KBM-7 (cell line): ENCODE measurements around the gene SHISA5.

Experiments
- DNase-seq: peaks from one replicate; pipeline ENCODE4 v3.0.0-alpha.2; 2015
- in situ Hi-C: fragments of 300-500 bp; cut with MboI; formaldehyde crosslinking; loops from 2 replicates; pipeline ENCODE4 v1.14.3; 2020; ENCODE audit warnings: low sequenced_read_pairs, low pct_unique_long_range_greater_than_20kb, mixed read lengths

SHISA5 gene

DNA sequence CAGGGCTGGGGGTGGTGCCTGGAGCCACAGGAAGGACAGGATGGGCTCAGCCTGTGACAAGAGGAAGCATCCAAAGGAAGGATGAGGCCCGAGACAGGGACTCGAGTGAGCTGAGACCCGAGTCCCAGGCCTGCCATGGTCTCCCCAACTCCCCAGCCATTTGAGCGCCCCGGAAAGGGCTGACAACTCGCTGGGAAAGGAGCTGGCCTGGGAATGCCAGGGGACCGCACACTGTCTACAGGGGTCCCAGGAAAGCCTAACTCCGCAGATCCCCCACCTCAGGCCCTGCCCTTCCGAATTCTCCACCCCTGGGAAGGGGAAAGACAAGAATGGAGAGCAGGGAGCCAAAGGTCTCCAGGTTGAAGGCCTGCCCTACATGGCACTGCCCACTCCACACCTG lies 21.0 kb upstream of the SHISA5 start:
- DNase-seq: no peak
- in situ Hi-C loops: no loop called here

DNA sequence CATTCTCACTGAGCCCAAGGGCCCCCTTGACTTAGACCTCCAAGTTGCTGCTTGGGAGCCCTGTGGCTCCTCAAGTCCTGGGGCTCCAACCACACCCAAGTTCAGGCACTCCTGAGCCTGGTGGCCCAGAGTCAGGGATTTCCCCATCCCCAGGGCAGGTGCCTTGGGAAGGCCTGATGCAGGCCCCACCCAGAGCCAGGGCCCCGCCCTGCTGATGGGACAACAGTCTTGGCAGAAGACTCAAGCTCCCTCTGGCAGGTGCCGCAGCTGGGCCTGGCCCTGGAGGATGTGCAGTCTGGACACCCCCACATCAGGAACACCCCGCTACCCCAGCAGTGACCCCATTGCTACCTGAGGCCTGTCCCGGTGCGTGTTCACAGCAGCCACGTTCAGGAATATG lies 17.7 kb upstream of the SHISA5 start:
- no peak for DNase-seq
- in situ Hi-C loops: no loop called here

DNA sequence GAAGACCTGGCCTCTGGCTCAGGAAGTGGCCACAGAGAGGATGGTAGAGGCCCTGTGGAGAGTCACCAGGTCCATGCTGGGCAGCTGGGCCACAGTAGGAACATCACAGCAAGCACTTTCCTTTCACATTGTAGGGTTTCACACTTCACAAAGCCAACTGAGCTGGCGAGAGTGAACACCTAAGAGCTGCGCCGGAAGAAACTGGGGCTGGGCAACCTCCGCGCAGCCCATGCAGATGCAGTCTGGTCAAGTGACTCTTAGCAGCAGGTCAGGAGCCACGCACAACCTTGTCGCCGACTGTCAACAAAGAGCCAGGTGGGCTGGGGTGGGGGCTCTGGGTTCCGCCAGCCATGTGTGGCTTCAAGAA lies 15.3 kb upstream of the SHISA5 start:
- in situ Hi-C loops: no loop called here
- DNase-seq: no peak

DNA sequence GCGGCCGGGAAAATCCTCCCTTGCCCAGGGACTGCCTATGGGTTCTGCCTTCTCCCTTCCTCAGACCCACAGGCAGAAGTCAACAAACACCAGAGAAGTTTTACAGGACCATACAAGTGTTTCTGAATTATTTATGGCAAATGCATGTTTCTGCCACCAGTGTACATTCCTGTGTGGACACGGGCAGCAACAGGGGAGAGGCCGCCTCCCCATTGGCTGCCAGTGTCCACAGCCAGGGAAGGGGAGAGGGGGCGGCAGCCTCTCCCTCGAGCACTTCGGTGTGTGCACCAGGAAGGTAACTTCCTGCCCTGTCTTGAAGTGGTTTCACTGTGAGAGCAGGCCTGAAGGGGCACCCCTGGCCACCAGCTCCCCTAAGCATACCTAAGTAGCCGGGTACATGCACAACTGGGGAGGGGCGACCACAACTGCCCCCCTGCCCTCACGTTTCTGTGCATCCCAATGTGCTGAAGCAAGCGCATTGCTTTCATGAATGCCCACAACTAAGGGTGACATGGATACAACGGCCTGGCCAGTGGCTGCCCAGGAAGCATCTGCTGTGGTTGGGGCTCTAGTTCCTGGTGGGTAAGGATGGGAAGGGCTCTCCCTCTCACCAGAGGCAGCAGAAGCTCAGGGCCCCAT lies 14.8 kb upstream of the SHISA5 start:
- in situ Hi-C loops: no loop called here
- DNase-seq: no peak

DNA sequence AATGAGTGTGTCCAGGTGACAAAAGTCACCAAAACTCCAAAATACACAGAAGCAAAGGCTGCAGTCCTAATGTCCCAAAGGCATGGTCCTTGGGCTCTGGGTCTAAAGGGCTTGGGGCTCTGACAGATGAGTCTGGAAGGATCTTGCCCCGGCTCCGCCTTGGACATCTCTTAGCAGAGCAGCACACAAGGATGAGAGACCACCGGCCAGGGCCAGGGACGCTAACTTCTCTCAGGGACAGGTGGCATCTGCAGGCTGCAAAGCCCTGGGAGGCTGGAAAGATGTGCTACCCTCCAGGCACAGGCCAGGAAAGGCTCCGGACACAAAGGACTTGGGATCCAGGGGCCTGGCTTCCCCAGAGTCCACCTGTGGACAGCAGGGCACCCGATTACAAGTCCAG lies 14.1 kb upstream of the SHISA5 start:
- no peak for DNase-seq
- in situ Hi-C loops: no loop called here

DNA sequence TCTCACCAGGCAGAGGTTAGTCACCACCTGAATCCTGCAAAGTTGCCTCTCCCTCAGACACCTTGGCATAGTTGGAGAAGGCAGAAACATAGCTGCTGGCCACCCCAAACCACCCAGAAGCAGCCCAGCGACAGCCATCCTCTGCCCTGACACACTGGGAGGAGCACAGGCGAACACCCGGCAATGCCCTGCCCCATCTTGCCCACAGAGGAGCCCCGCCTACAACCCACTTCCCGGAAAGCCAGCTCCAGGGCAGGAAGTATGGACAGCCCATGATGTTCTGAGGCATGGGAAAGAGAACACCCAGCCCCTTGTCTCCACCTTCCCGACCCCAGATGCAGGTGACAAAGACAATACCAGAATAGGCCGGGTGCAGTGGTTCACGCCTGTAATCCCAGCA lies 12.6 kb upstream of the SHISA5 start:
- in situ Hi-C loops: no loop called here
- no peak for DNase-seq

DNA sequence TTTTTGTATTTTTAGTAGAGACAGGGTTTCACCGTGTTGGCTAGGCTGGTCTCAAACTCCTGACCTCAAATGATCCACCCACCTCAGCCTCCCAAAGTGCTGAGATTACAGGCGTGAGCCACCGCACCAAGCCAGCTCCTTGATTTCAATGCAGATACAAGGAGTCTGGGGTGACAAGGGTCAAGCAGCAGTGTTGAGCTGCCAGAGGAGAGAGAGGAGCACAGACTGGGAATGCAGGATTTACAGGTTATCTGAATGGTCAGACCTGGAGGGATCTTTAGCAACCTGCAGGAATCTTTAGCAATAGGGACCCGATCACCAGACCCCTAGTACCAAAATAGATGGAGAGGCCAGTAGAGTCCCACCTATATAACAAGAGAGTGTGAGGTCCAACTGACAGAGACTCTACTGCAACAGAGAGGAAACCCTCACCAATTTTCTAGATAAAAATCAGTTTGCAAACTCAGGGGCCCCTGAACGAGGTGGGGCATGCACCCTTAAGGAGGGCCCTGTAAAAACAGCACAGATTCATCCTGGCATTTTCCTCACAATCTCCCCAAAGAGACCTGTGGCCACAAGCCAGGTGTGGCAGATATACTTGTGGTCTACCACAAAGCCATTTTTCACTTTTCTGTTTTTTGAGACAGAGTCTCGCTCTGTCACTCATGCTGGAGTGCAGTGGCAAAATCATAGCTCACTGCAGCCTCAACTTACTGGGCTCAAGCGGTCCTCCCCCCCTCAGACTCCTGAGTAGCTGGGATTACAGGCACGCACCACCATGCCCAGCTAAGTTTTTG lies 10.7 kb upstream of the SHISA5 start:
- DNase-seq: no peak

DNA sequence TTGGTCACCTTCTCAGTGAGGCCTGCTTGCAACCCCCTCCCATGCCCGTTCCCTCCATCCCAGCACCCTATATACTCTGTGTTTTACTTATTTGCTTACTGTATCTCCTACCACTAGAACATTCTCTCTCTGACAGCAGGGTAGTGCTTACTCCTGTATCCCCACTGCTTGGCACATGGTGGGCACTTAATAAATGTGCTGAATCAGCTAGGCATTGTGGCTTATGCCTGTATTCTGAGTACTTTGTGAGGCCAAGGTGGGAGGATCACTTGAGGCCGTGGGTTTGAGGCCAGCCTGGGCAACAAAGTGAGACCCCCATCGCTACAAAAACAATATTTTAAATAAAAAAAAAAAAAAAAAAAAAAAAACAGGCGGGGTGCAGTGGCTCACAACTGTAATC lies 7.6 kb upstream of the SHISA5 start:
- in situ Hi-C loops: no loop called here
- no peak for DNase-seq

More for the DNA sequence above, 10.7 kb upstream of the SHISA5 start:
- in situ Hi-C loops: no loop called here

DNA sequence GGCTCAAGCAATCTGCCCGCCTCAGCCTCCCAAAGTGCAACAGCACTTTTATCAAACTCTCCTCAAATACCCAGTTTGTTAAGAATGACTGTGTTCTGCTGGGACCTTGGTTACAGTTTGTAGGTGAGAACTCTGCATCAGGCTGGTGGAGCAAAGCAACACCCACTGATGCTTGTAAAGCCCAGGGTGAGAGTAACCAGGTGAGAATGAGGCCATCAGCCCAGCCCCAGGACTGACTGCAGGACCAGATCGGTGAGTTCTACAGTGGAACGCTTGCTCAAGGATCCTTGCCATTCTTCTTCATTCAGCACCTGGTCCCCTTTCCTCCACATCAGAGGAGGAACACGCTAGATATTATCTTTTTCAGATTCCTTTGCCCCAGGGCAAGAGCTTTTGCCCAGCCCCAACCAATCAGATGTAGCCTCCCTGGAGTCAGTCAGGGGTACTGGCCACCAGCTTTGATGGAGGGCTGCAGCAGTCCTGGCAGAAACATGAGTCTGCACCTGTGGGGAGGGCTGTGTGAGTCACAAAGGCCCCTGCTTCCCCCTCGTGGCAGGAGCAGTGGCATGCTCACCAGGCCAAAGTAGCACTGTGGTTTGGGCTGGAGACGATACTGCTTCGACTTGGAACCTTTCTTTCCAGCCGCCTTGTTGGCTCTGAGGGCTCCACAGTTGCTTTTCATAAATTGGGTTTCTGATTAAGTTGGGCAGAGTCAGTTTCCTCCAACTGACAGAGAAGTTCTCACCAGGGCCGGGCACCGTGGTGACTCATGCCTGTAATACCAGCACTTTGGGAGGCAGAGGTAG lies 3.5 kb upstream of the SHISA5 start:
- peak; percentile 77 for DNase-seq
- in situ Hi-C loops: no loop called here

DNA sequence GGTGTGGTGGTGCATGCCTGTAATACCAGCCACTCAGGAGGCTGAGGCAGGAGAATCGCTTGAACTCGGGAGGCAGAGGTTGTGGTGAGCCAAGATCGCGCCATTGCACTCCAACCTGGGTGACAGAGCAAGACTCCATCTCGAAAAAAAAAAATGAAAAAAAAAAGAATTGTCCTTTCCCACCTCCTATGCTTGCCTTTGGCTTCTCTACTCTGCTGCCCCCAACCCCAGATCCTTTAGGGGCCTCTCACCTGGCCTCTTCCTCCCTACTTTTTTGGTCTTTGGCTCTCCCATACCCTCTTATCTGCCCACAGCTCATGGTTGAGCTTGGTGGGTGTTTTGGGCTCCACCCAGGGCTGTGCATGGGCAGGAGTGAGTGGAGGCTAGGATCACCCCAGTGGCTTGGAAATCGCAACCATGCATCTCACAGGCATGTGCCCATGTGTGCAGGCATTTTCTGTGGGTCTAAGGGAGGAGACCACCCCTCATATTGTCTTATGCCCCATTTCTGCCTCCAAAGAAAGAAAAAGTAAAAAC lies 2.1 kb upstream of the SHISA5 start:
- in situ Hi-C loops: no loop called here
- DNase-seq: no peak

DNA sequence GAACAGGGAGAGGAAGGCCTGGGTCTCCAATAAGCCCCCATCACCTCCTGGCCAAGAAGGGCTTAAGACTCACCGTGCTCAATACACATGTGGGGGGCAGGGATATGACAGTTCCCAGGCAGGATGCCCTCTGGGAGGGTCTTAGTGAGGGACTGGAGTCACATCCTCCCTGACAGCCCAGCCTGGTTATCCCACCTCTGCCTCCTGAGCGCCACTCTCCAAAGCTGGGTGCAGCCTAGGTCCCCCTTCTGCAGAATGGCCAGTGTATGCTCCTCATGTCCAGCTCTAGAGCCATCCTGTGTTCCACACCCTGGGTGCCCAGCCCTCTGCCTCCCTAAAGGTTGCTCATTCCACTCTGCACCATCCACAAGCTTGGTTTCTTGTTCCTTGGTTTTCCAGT lies 1.2 kb upstream of the SHISA5 start:
- in situ Hi-C loops: no loop called here
- DNase-seq: no peak

DNA sequence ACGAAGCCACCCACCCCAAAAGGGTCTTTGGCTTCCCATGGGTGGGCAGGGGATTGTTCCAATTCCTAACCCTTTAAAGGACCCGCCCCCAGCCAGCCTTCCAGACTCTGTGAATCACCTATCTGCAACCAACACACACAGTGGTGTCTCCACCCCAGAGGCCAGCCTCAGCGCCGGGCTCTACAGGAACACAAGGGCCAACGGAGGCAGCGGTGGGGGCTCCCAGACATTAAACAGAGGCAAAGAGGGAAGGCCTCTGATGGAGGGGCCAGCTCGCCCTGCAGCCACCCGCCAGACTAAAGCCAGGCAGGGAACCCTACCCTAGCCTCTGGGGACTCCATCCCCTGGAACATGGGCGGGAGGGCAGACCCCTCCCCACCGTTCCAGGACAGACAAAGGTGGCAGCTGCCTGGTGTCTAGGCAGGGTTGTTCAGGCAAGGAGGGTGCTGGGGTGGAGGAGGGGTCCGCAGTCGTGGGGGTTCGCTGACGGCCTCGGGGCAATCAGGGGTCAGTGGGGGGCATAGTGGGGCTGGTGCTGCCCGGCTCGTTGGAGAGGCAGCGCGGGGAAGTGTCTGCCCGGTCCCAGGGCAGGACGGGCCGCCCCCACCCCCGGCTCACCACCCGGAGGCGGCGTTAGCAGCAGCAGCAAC lies 448 bp downstream of the SHISA5 start:
- in situ Hi-C loops: no loop called here
- no peak for DNase-seq

DNA sequence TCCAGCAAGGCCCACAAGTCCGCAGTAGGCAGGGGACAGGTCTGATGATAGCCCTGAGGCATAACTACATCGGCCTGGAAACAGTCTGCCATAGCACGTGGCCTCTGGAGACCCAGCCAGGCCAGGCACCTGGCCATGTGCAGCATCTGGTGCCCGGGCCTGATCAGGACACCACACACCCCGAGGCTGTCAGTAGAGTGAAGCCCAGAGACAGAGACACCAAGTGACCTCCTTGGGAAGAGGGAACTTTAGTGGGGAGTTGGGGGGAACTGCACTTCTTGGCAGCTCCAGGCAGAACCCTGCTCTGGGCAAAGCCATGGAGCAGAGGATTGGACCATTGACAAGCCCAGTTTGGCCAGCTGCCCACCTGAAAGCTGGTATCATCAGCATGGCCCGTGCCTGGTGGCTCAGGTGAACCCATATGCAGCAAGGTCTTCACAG lies 1.2 kb downstream of the SHISA5 start:
- DNase-seq: no peak
- in situ Hi-C loops: no loop called here

DNA sequence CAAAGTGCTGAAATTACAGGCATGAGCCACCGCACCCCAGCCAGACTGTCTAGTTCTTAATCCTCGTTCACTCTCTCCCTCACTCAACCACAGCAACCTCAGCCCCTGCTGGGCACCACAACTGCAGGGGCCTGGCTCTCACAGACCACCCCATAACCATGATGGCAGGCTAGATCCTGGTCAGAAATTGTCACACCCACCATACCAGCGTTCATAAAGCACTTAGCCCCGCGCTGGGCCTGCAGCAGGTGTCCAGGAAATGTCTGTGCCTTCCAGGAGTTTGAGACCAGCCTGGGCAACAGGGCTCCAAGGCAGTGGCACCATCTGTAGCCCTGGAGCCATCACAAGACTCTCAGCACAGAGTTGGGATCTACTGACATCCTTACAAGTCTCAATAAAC lies 1.9 kb downstream of the SHISA5 start:
- in situ Hi-C loops: no loop called here

DNA sequence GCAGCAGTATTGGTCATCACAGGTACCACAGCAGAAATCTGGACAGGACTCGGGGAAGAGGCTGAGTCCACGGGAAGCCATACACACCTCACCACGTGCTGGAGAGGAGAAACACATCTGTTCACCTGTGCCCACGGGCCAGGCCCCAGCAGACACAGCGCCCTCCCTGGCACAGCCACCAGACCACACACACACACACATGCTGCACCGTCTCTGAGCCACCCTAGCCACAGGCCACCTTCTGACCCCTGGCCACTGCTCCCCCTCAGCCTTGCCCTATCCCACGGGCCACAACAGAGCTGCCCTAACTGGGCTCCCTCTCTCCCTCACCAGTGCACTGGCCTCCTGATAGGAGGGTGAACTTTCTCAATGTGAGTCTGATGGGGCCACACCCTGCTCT lies 2.8 kb downstream of the SHISA5 start:
- DNase-seq: no peak
- in situ Hi-C loops: no loop called here

More for the DNA sequence above, 1.9 kb downstream of the SHISA5 start:
- no peak for DNase-seq

DNA sequence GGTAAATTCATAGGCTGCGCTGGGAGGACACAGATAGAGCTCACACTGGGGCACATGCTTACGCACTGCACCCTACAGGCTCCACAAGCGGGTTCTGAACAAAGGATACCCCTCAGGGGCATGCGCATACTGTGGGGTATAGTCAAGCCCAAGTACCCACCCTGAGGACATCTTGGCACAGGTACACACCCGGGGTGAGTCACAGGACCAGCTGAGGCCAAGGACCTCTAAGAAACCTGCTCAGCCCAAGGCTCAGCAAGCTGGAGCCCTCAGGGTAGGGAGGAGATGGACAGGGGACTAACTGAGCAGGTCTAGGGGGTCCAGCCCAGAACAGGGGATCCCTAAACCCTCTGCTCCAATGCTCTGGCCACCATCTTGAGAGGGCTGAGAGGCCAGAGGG lies 3.3 kb downstream of the SHISA5 start:
- no peak for DNase-seq
- in situ Hi-C loops: no loop called here

DNA sequence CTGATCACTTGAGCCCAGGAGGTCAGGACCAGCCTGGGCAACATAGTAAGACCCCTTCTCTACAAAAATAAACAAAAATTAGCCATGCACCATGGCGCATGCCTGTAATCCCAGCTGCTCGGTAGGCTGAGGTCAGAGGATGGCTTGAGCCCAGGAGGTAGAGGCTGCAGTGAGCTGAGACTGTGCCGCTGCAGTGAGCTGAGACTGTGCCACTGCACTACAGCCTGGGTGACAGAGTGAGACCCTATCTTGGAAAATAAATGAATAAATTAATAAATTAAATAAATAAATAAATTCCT lies 10.8 kb downstream of the SHISA5 start:
- DNase-seq: no peak
- in situ Hi-C loops: no loop called here

DNA sequence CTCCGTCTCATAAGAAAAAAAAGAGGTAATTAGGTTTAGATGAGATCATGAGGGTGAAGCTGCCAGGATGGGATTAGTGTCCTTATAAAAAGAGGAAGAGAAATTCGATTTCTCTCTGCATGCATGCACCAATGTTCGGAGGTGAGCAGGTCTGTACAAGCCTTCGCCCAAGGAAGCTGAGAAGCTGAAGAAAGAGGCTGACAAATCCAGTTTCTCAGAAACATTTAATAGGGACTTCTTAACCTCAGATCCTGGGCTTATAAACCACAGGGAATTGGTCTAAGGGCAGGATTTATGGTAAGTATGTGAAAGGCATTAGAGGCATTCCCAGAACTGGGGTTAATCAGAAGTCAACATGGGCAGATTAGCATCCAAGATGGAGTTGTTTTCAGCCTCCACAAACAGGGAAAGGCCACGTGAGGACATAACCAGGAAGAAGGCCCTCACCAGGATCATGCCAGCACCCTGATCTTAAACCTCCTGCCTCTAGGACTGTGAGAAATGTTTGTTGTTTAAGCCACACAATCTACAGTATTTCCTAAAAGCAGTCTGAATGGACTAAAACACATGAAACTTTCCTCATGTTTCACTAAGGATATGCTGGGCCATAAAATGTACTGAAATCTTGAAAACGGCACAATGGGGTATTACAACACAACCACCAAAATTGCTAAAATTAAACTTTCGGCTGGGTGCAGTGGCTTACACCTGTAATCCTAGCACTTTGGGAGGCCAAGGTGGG lies 11.3 kb downstream of the SHISA5 start:
- in situ Hi-C loops: no loop called here
- DNase-seq: peak; percentile 91

DNA sequence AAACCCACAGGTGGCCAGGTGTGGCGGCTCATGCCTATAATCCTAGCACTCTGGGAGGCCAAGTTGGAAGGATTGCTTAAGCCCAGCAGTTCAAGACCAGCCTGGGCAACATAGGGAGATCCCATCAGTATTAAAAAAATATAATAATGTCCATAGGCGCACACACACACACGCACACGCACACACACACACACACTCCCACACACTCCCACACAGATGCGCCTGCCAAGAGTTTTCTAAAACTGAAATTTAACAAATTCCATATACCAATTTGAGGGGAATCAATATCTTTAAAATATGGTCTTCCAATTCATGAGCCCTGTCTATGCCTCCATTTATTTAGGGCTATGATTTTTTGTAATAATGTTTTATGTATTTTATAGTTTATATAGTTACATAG lies 17.0 kb downstream of the SHISA5 start:
- in situ Hi-C loops: no loop called here
- no peak for DNase-seq
